ENCODE data around the gene PXT1. TPM values are rescaled to one million over a fixed set of nuclear protein-coding genes. Genes with fewer than 3 reads are reported as not detected.
A peak's percentile ranks its signal among the peaks of the same experiment; 100 is the strongest.

Gene PXT1
- total RNA-seq = under 0.01 TPM in 1 of 2 replicates, not detected in the other

- Histone ChIP-seq H3K27me3 (ENCODE audit: insufficient read depth, low read length) (no peaks in the 10 kb centered on the region), H3K36me3 (ENCODE audit: insufficient read depth, low read length) (peaks cover 9% of the 10 kb centered on the region), H3K79me2 (ENCODE audit: insufficient read depth, low read length) (peaks cover 57% of the 10 kb centered on the region), H4K20me1 (ENCODE audit: insufficient read depth, low read length) (peaks cover 6% of the 10 kb centered on the region), H2AFZ (ENCODE audit: low read length) (peak within 1 kb of the TSS; percentile 44), H3K27ac (ENCODE audit: low read depth, low read length) (peak within 1 kb of the TSS; percentile 97), H3K4me1 (ENCODE audit: insufficient read depth, low read length) (peaks cover 35% of the 10 kb centered on the region), H3K4me2 (ENCODE audit: insufficient read depth, low read length) (peak within 1 kb of the TSS; percentile 89), H3K9me3 (ENCODE audit: low read depth, low read length) (no peaks in the 10 kb centered on the region), H3K4me3 (ENCODE audit: insufficient read depth, low read length) (peak within 1 kb of the TSS; percentile 93)
- TF ChIP-seq CTCF (IDR thresholded peaks at IDR 0.05; ENCODE audit: extremely low read depth, low read depth, low read length) = no peak
- peak; percentile 96 for DNase-seq (ENCODE audit: insufficient read length, low spot score, missing footprints)
Observed at GRCh38 chr6:36442671-36443470, at the start of gene PXT1, which contains the start of gene KCTD20. PXT1 (minus strand) TSS chr6:36442854; CDS start chr6:36426082, 16,772 bp downstream. KCTD20 (plus strand) TSS chr6:36443000; CDS start chr6:36470098, 27,098 bp downstream.

GRCh38 chr6:36492092-36492491 lies 49.4 kb upstream of the PXT1 start:
- Histone ChIP-seq H2AFZ (ENCODE audit: low read length) (no peak overlapping the region), H3K4me1 (ENCODE audit: insufficient read depth, low read length) (peaks cover 15% of the 10 kb centered on the region), H3K27me3 (ENCODE audit: insufficient read depth, low read length) (no peaks in the 10 kb centered on the region), H3K9me3 (ENCODE audit: low read depth, low read length) (no peaks in the 10 kb centered on the region), H3K79me2 (ENCODE audit: insufficient read depth, low read length) (no peaks in the 10 kb centered on the region), H4K20me1 (ENCODE audit: insufficient read depth, low read length) (peaks cover 18% of the 10 kb centered on the region), H3K4me3 (ENCODE audit: insufficient read depth, low read length) (no peak overlapping the region), H3K4me2 (ENCODE audit: insufficient read depth, low read length) (no peak overlapping the region), H3K36me3 (ENCODE audit: insufficient read depth, low read length) (peaks cover 59% of the 10 kb centered on the region), H3K27ac (ENCODE audit: low read depth, low read length) (no peak overlapping the region)
- TF ChIP-seq CTCF (IDR thresholded peaks at IDR 0.05; ENCODE audit: extremely low read depth, low read depth, low read length) = no peak
- DNase-seq (ENCODE audit: insufficient read length, low spot score, missing footprints) = no peak

- no peak for TF ChIP-seq CTCF (IDR thresholded peaks at IDR 0.05; ENCODE audit: extremely low read depth, low read depth, low read length)
- Histone ChIP-seq H3K27me3 (ENCODE audit: insufficient read depth, low read length) (no peaks in the 10 kb centered on the region), H3K27ac (ENCODE audit: low read depth, low read length) (no peak overlapping the region), H3K4me1 (ENCODE audit: insufficient read depth, low read length) (peaks cover 15% of the 10 kb centered on the region), H4K20me1 (ENCODE audit: insufficient read depth, low read length) (peaks cover 18% of the 10 kb centered on the region), H3K36me3 (ENCODE audit: insufficient read depth, low read length) (peaks cover 59% of the 10 kb centered on the region), H3K79me2 (ENCODE audit: insufficient read depth, low read length) (no peaks in the 10 kb centered on the region), H3K4me3 (ENCODE audit: insufficient read depth, low read length) (no peak overlapping the region), H3K9me3 (ENCODE audit: low read depth, low read length) (no peaks in the 10 kb centered on the region), H3K4me2 (ENCODE audit: insufficient read depth, low read length) (no peak overlapping the region), H2AFZ (ENCODE audit: low read length) (no peak overlapping the region)
- no peak for DNase-seq (ENCODE audit: insufficient read length, low spot score, missing footprints)
Observed at GRCh38 chr6:36491378-36491965, 48.8 kb upstream of the PXT1 start.

GRCh38 chr6:36489426-36489825 lies 46.8 kb upstream of the PXT1 start:
- H3K79me2 ChIP-seq (ENCODE audit: insufficient read depth, low read length) = no peaks in the 10 kb centered on the region
- TF ChIP-seq CTCF (IDR thresholded peaks at IDR 0.05; ENCODE audit: extremely low read depth, low read depth, low read length) = no peak
- no peak overlapping the region for H3K4me3 ChIP-seq (ENCODE audit: insufficient read depth, low read length)
- H2AFZ ChIP-seq (ENCODE audit: low read length) = no peak overlapping the region
- no peaks in the 10 kb centered on the region for H3K27me3 ChIP-seq (ENCODE audit: insufficient read depth, low read length)
- H3K27ac ChIP-seq (ENCODE audit: low read depth, low read length) = no peak overlapping the region
- peaks cover 18% of the 10 kb centered on the region for H4K20me1 ChIP-seq (ENCODE audit: insufficient read depth, low read length)
- H3K36me3 ChIP-seq (ENCODE audit: insufficient read depth, low read length) = peaks cover 60% of the 10 kb centered on the region
- H3K4me1 ChIP-seq (ENCODE audit: insufficient read depth, low read length) = peaks cover 15% of the 10 kb centered on the region
- H3K9me3 ChIP-seq (ENCODE audit: low read depth, low read length) = no peaks in the 10 kb centered on the region
- DNase-seq (ENCODE audit: insufficient read length, low spot score, missing footprints) = peak; percentile 4
- H3K4me2 ChIP-seq (ENCODE audit: insufficient read depth, low read length) = no peak overlapping the region

All from osteoblast (primary cell).